Stimulated activated CD8-positive, alpha-beta memory T cell treated with anti-CD3 and anti-CD28 coated beads, Interleukin-15, amount 100 ng/mL, for 1 hour (primary cell): Measurements from ENCODE around the gene STT3B.
A peak's percentile ranks its signal among the peaks of the same experiment; 100 is the strongest.

Source experiments
- DNase-seq: peaks from one replicate; pipeline ENCODE4 v3.0.0-alpha.2; 2020; ENCODE audit warnings: low read depth

The STT3B gene

GRCh38 chr3:31521468-31521867 lies 11.3 kb upstream of the STT3B start:
- DNase-seq = no peak

GRCh38 chr3:31522152-31522551 lies 10.6 kb upstream of the STT3B start:
- no peak for DNase-seq

GRCh38 chr3:31523543-31523942 lies 9.2 kb upstream of the STT3B start:
- no peak for DNase-seq

GRCh38 chr3:31525532-31525931 lies 7.2 kb upstream of the STT3B start:
- DNase-seq = no peak

GRCh38 chr3:31529421-31529820 lies 3.3 kb upstream of the STT3B start:
- DNase-seq = no peak

GRCh38 chr3:31530039-31530959 lies 2.4 kb upstream of the STT3B start:
- no peak for DNase-seq

- no peak for DNase-seq
These were observed 1.8 kb upstream of the STT3B start for GRCh38 chr3:31530960-31531335.

GRCh38 chr3:31531452-31531991 lies 1.2 kb upstream of the STT3B start:
- no peak for DNase-seq

- DNase-seq = peak; percentile 95
These were observed 636 bp upstream of the STT3B start for GRCh38 chr3:31531992-31532586.

GRCh38 chr3:31533169-31534064 lies 692 bp downstream of the STT3B start:
- DNase-seq = peak; percentile 20

GRCh38 chr3:31534065-31534425 lies 1.3 kb downstream of the STT3B start:
- no peak for DNase-seq

GRCh38 chr3:31536497-31536896 lies 3.8 kb downstream of the STT3B start:
- DNase-seq = no peak

- DNase-seq = no peak
These were observed 6.1 kb downstream of the STT3B start for GRCh38 chr3:31538801-31539200.

GRCh38 chr3:31539275-31539674 lies 6.5 kb downstream of the STT3B start:
- DNase-seq = no peak

GRCh38 chr3:31541089-31541488 lies 8.4 kb downstream of the STT3B start:
- no peak for DNase-seq

- DNase-seq = no peak
These were observed 9.5 kb downstream of the STT3B start for GRCh38 chr3:31542246-31542645.

GRCh38 chr3:31543375-31543774 lies 10.7 kb downstream of the STT3B start:
- DNase-seq = no peak

- DNase-seq = no peak
These were observed 11.9 kb downstream of the STT3B start for GRCh38 chr3:31544634-31545033.

GRCh38 chr3:31546162-31546561 lies 13.4 kb downstream of the STT3B start:
- DNase-seq = no peak

- no peak for DNase-seq
These were observed 14.0 kb downstream of the STT3B start for GRCh38 chr3:31546725-31547124.

- no peak for DNase-seq
These were observed 17.9 kb downstream of the STT3B start for GRCh38 chr3:31550452-31551251.

GRCh38 chr3:31551646-31552045 lies 18.9 kb downstream of the STT3B start:
- DNase-seq = no peak
